Placental pericyte (primary cell): Measurements from ENCODE around the gene POLL. TPM values are rescaled to one million over a fixed set of nuclear protein-coding genes. Genes with fewer than 3 reads are reported as not detected.

Experiments used
- small RNA-seq: library from RNA; depleted of rRNA; stranded (forward); fragments of <200 nt; gene quantifications from one replicate; pipeline ENCODE3, GENCODE V24; 2012; ENCODE audit warnings: low replicate concordance
- total RNA-seq: library from RNA; depleted of rRNA; stranded (reverse); fragments of >200 nt; gene quantifications from 2 replicates; pipeline ENCODE4 v1.2.3, GENCODE V29; 2012

The POLL gene
- total RNA-seq = 11.9 and 16.4 TPM in 2 replicates

GRCh38 chr10:101587725-101588653 is at the start of gene POLL, which contains the start of gene DPCD:
Gene POLL (minus strand): TSS chr10:101588257. CDS start chr10:101587360, 897 bp downstream.
Gene DPCD (plus strand): TSS chr10:101588321. CDS start chr10:101588337, 16 bp downstream.

Small RNA genes lying within 50 kb of the gene (small RNA-seq; reads per million reads assigned to genes)
- gene MIR3158-1 (4.9 reads per million, percentile 88 among the genes with 10 or more reads in this experiment), gene RNU6-1165P (not detected)

Other genes with a start within 250 kb of the POLL start
- gene BTRC, start 234.1 kb downstream of the POLL start, total RNA-seq = 12.3 and 13.7 TPM in 2 replicates
- 24.6 and 35.0 TPM in 2 replicates for gene DPCD, start 64 bp upstream of the POLL start, total RNA-seq
- gene FBXW4, start 106.9 kb upstream of the POLL start, total RNA-seq = 29.8 and 42.4 TPM in 2 replicates
- gene FGF8, start 187.9 kb upstream of the POLL start, total RNA-seq = not detected in 2 replicates
- gene NPM3, start 195.2 kb upstream of the POLL start, total RNA-seq = 55.8 and 105 TPM in 2 replicates
- 75.5 and 78.0 TPM in 2 replicates for gene OGA, start 230.2 kb upstream of the POLL start, total RNA-seq